Skeletal muscle satellite cell (primary cell): ENCODE data around the gene PHACTR3.

ENCODE experiments used
- H3K27me3 ChIP-seq: 2 replicates; pipeline ENCODE4 v1.7.0; 2013; ENCODE audit warnings: low read length; ENCODE audit not compliant: control insufficient read depth, insufficient read depth
- H3K36me3 ChIP-seq: 2 replicates; pipeline ENCODE4 v1.7.0; 2013; ENCODE audit warnings: mild to moderate bottlenecking, control low read depth, low read length; ENCODE audit not compliant: insufficient read depth
- H3K4me1 ChIP-seq: 2 replicates; pipeline ENCODE4 v1.7.0; 2013; ENCODE audit warnings: low read length; ENCODE audit not compliant: control insufficient read depth, insufficient read depth
- H3K4me2 ChIP-seq: 2 replicates; pipeline ENCODE4 v1.7.0; 2013; ENCODE audit warnings: mild to moderate bottlenecking, low read length
- H3K4me3 ChIP-seq: 2 replicates; pipeline ENCODE4 v1.7.0; 2013; ENCODE audit warnings: low read length
- H3K9ac ChIP-seq: 2 replicates; pipeline ENCODE4 v1.7.0; 2013; ENCODE audit warnings: mild to moderate bottlenecking, low read depth, low read length, moderate library complexity
- H3K9me3 ChIP-seq: replicated peaks from 2 replicates; pipeline ENCODE4 v1.7.0; 2013; ENCODE audit warnings: mild to moderate bottlenecking, control low read depth, low read length

The PHACTR3 gene

GRCh38 chr20:59783641-59784010 is 179.3 kb downstream of the PHACTR3 start:
- H3K4me3 ChIP-seq: no peak overlapping the region
- H3K4me1 ChIP-seq: no peaks in the 10 kb centered on the region
- H3K4me2 ChIP-seq: no peak overlapping the region
- H3K9me3 ChIP-seq: no peaks in the 10 kb centered on the region
- no peaks in the 10 kb centered on the region for H3K36me3 ChIP-seq
- H3K27me3 ChIP-seq: peaks cover 10% of the 10 kb centered on the region
- H3K9ac ChIP-seq: no peak overlapping the region

GRCh38 chr20:59784365-59784764 is 180.0 kb downstream of the PHACTR3 start:
- Histone ChIP-seq H3K9ac (no peak overlapping the region), H3K4me3 (no peak overlapping the region), H3K27me3 (peaks cover 14% of the 10 kb centered on the region), H3K9me3 (no peaks in the 10 kb centered on the region), H3K36me3 (no peaks in the 10 kb centered on the region), H3K4me1 (no peaks in the 10 kb centered on the region), H3K4me2 (no peak overlapping the region)

GRCh38 chr20:59784791-59785668 is 180.7 kb downstream of the PHACTR3 start:
- H3K9ac ChIP-seq: no peak overlapping the region
- no peaks in the 10 kb centered on the region for H3K36me3 ChIP-seq
- H3K4me1 ChIP-seq: no peaks in the 10 kb centered on the region
- no peak overlapping the region for H3K4me2 ChIP-seq
- H3K9me3 ChIP-seq: no peaks in the 10 kb centered on the region
- no peak overlapping the region for H3K4me3 ChIP-seq
- peaks cover 14% of the 10 kb centered on the region for H3K27me3 ChIP-seq

- Histone ChIP-seq H3K4me3 (no peak overlapping the region), H3K36me3 (no peaks in the 10 kb centered on the region), H3K9ac (no peak overlapping the region), H3K27me3 (peaks cover 18% of the 10 kb centered on the region), H3K4me2 (no peak overlapping the region), H3K4me1 (no peaks in the 10 kb centered on the region), H3K9me3 (no peaks in the 10 kb centered on the region)
Observed at GRCh38 chr20:59785669-59785959, 181.3 kb downstream of the PHACTR3 start.

GRCh38 chr20:59785986-59786795 is 181.9 kb downstream of the PHACTR3 start:
- Histone ChIP-seq H3K9me3 (no peaks in the 10 kb centered on the region), H3K4me1 (no peaks in the 10 kb centered on the region), H3K9ac (no peak overlapping the region), H3K4me2 (no peak overlapping the region), H3K4me3 (no peak overlapping the region), H3K36me3 (no peaks in the 10 kb centered on the region), H3K27me3 (peaks cover 18% of the 10 kb centered on the region)

- peaks cover 1% of the 10 kb centered on the region for H3K9me3 ChIP-seq
Observed at GRCh38 chr20:59786801-59787537, 182.6 kb downstream of the PHACTR3 start.

GRCh38 chr20:59787538-59787890 is 183.2 kb downstream of the PHACTR3 start:
- H3K4me1 ChIP-seq: no peaks in the 10 kb centered on the region
- no peak overlapping the region for H3K4me2 ChIP-seq
- no peak overlapping the region for H3K9ac ChIP-seq
- H3K27me3 ChIP-seq: peaks cover 18% of the 10 kb centered on the region
- H3K4me3 ChIP-seq: no peak overlapping the region
- H3K9me3 ChIP-seq: peaks cover 5% of the 10 kb centered on the region
- H3K36me3 ChIP-seq: no peaks in the 10 kb centered on the region

More at GRCh38 chr20:59786801-59787537, 182.6 kb downstream of the PHACTR3 start:
- Histone ChIP-seq H3K9ac (no peak overlapping the region), H3K4me1 (no peaks in the 10 kb centered on the region), H3K36me3 (no peaks in the 10 kb centered on the region), H3K4me2 (no peak overlapping the region), H3K4me3 (no peak overlapping the region), H3K27me3 (peaks cover 18% of the 10 kb centered on the region)

- H3K9ac ChIP-seq: no peak overlapping the region
- no peaks in the 10 kb centered on the region for H3K36me3 ChIP-seq
- no peaks in the 10 kb centered on the region for H3K4me1 ChIP-seq
- H3K4me3 ChIP-seq: no peak overlapping the region
- H3K4me2 ChIP-seq: no peak overlapping the region
- peaks cover 18% of the 10 kb centered on the region for H3K27me3 ChIP-seq
- peaks cover 5% of the 10 kb centered on the region for H3K9me3 ChIP-seq
Observed at GRCh38 chr20:59788196-59788735, 183.9 kb downstream of the PHACTR3 start.

- H3K27me3 ChIP-seq: peaks cover 18% of the 10 kb centered on the region
- H3K4me1 ChIP-seq: no peaks in the 10 kb centered on the region
- peaks cover 5% of the 10 kb centered on the region for H3K9me3 ChIP-seq
- no peak overlapping the region for H3K4me3 ChIP-seq
- no peak overlapping the region for H3K4me2 ChIP-seq
- no peaks in the 10 kb centered on the region for H3K36me3 ChIP-seq
- H3K9ac ChIP-seq: no peak overlapping the region
Observed at GRCh38 chr20:59788811-59789397, 184.6 kb downstream of the PHACTR3 start.

- Histone ChIP-seq H3K4me2 (no peak overlapping the region), H3K27me3 (peaks cover 16% of the 10 kb centered on the region), H3K4me3 (no peak overlapping the region), H3K36me3 (no peaks in the 10 kb centered on the region), H3K9ac (no peak overlapping the region), H3K9me3 (peaks cover 5% of the 10 kb centered on the region), H3K4me1 (no peaks in the 10 kb centered on the region)
Observed at GRCh38 chr20:59789686-59790085, 185.3 kb downstream of the PHACTR3 start.

- H3K9me3 ChIP-seq: peaks cover 5% of the 10 kb centered on the region
- no peak overlapping the region for H3K4me2 ChIP-seq
- H3K9ac ChIP-seq: no peak overlapping the region
- peaks cover 14% of the 10 kb centered on the region for H3K27me3 ChIP-seq
- H3K4me3 ChIP-seq: no peak overlapping the region
- H3K4me1 ChIP-seq: no peaks in the 10 kb centered on the region
- no peaks in the 10 kb centered on the region for H3K36me3 ChIP-seq
Observed at GRCh38 chr20:59790346-59790745, 186.0 kb downstream of the PHACTR3 start.
